Measurements from ENCODE around the gene BRIP1. TPM values are rescaled to one million over a fixed set of nuclear protein-coding genes. Genes with fewer than 3 reads are reported as not detected.

The BRIP1 gene
- total RNA-seq, 1 experiment from 2014 or later = 9.4 TPM

DNA sequence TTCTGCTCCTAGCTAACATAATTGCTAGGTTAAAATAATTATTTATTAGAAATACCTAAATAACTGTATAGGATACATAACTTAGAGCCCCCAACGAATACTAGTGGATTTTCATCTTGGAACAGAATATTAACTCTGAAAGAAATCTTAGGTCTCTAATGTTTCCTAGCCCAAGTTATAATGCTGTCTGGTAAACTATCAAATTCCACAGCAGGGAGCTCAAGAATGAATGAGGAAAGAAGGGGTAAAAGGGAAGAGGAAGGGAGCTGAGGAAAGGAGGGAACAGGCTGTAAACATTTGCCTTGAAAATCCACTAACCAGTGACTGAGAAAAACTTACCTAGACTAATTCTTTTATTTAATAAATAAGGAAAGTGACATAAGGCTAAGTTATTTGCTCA, 179.2 kb downstream of the BRIP1 start:
- CTCF ChIA-PET = no interaction called here
- in situ Hi-C loops (cut with HindIII; ENCODE audit: low pct_unique_long_range_greater_than_20kb, low sequenced_read_pairs) = no loop called here
- TF ChIP-seq TCF7L2 (IDR thresholded peaks at IDR 0.05; ENCODE audit: low read depth, low read length) (no peak), SIN3A (IDR thresholded peaks at IDR 0.05; ENCODE audit: borderline replicate concordance, insufficient read depth, low read depth, low read length) (no peak), POLR2AphosphoS5 (IDR thresholded peaks at IDR 0.05; ENCODE audit: low read depth, low read length) (no peak)
- TF ChIP-seq, protein P1, sequence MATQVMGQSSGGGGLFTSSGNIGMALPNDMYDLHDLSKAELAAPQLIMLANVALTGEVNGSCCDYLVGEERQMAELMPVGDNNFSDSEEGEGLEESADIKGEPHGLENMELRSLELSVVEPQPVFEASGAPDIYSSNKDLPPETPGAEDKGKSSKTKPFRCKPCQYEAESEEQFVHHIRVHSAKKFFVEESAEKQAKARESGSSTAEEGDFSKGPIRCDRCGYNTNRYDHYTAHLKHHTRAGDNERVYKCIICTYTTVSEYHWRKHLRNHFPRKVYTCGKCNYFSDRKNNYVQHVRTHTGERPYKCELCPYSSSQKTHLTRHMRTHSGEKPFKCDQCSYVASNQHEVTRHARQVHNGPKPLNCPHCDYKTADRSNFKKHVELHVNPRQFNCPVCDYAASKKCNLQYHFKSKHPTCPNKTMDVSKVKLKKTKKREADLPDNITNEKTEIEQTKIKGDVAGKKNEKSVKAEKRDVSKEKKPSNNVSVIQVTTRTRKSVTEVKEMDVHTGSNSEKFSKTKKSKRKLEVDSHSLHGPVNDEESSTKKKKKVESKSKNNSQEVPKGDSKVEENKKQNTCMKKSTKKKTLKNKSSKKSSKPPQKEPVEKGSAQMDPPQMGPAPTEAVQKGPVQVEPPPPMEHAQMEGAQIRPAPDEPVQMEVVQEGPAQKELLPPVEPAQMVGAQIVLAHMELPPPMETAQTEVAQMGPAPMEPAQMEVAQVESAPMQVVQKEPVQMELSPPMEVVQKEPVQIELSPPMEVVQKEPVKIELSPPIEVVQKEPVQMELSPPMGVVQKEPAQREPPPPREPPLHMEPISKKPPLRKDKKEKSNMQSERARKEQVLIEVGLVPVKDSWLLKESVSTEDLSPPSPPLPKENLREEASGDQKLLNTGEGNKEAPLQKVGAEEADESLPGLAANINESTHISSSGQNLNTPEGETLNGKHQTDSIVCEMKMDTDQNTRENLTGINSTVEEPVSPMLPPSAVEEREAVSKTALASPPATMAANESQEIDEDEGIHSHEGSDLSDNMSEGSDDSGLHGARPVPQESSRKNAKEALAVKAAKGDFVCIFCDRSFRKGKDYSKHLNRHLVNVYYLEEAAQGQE (IDR thresholded peaks at IDR 0.05; ENCODE audit: insufficient read depth in 1 of 2, low read depth in 2 of 2, low read length in 1 of 2) = no peak
- TF ChIP-seq, protein P2, sequence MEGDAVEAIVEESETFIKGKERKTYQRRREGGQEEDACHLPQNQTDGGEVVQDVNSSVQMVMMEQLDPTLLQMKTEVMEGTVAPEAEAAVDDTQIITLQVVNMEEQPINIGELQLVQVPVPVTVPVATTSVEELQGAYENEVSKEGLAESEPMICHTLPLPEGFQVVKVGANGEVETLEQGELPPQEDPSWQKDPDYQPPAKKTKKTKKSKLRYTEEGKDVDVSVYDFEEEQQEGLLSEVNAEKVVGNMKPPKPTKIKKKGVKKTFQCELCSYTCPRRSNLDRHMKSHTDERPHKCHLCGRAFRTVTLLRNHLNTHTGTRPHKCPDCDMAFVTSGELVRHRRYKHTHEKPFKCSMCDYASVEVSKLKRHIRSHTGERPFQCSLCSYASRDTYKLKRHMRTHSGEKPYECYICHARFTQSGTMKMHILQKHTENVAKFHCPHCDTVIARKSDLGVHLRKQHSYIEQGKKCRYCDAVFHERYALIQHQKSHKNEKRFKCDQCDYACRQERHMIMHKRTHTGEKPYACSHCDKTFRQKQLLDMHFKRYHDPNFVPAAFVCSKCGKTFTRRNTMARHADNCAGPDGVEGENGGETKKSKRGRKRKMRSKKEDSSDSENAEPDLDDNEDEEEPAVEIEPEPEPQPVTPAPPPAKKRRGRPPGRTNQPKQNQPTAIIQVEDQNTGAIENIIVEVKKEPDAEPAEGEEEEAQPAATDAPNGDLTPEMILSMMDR (IDR thresholded peaks at IDR 0.05) = no peak
- DNase-seq (ENCODE audit: low read depth, low spot score) (no peak), ATAC-seq (no peak)
- H3K4me3 ChIP-seq (ENCODE audit: low read depth in 2 of 2, low read length in 2 of 2) = no peak overlapping the region
- H3K4me1 ChIP-seq (ENCODE audit: control insufficient read depth, insufficient read depth, low read length) = no peaks in the 10 kb centered on the region
- no peak overlapping the region for H3K27ac ChIP-seq (ENCODE audit: low read length)
- no TSS peak for BruUV-seq (replicated peaks)
- POLR2A ChIA-PET = no interaction called here
- no peaks in the 10 kb centered on the region for H3K27me3 ChIP-seq (ENCODE audit: control insufficient read depth, insufficient read depth, low read length)
- H3K36me3 ChIP-seq (ENCODE audit: control insufficient read depth, insufficient read depth, low read length) = no peaks in the 10 kb centered on the region
- no peaks in the 10 kb centered on the region for H3K9me3 ChIP-seq (ENCODE audit: control insufficient read depth, insufficient read depth, low read depth, low read length)
- intact Hi-C loops (cut with micrococcal nuclease; ENCODE audit: unreplicated experiment) = no loop called here

DNA sequence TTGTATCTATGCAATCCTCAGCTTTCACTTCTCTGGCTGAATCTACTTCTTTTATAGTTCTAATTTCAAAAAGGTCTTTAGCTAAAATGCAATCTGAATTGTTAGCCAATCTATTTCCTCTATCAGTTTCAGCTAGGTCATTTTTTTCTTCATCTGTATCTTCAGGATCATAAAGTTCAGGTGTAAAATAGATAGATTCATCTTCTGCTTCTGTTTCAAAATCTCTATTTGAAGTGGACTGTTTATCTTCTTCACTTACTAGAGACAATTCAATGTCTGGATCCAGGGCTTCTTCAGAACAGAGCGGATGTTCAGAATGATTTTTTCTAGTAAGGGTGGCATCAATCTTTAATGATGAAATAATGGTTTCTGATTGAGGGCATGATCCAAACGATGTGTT, 179.9 kb downstream of the BRIP1 start:
- H3K4me3 ChIP-seq (ENCODE audit: low read depth in 2 of 2, low read length in 2 of 2) = no peak overlapping the region
- H3K4me1 ChIP-seq (ENCODE audit: control insufficient read depth, insufficient read depth, low read length) = no peaks in the 10 kb centered on the region
- ATAC-seq = no peak
- no peaks in the 10 kb centered on the region for H3K36me3 ChIP-seq (ENCODE audit: control insufficient read depth, insufficient read depth, low read length)
- no peaks in the 10 kb centered on the region for H3K27me3 ChIP-seq (ENCODE audit: control insufficient read depth, insufficient read depth, low read length)
- ChIA-PET POLR2A (no interaction called here), CTCF (no interaction called here)
- H3K27ac ChIP-seq (ENCODE audit: low read length) = no peak overlapping the region
- TF ChIP-seq TCF7L2 (IDR thresholded peaks at IDR 0.05; ENCODE audit: low read depth, low read length) = no peak
- TF ChIP-seq, protein P2 (IDR thresholded peaks at IDR 0.05) = no peak
- no peak for TF ChIP-seq POLR2AphosphoS5 (IDR thresholded peaks at IDR 0.05; ENCODE audit: low read depth, low read length)
- no peak for TF ChIP-seq SIN3A (IDR thresholded peaks at IDR 0.05; ENCODE audit: borderline replicate concordance, insufficient read depth, low read depth, low read length)
- TF ChIP-seq, protein P1 (IDR thresholded peaks at IDR 0.05; ENCODE audit: insufficient read depth in 1 of 2, low read depth in 2 of 2, low read length in 1 of 2) = no peak
- no peak for DNase-seq (ENCODE audit: low read depth, low spot score)
- intact Hi-C loops (cut with micrococcal nuclease; ENCODE audit: unreplicated experiment) = no loop called here
- in situ Hi-C loops (cut with HindIII; ENCODE audit: low pct_unique_long_range_greater_than_20kb, low sequenced_read_pairs) = no loop called here
- H3K9me3 ChIP-seq (ENCODE audit: control insufficient read depth, insufficient read depth, low read depth, low read length) = no peaks in the 10 kb centered on the region
- no TSS peak for BruUV-seq (replicated peaks)
